K562 treated with DMSO at 1 percent for 12 hours (cell line): ENCODE measurements around the gene ITGB5. TPM values are rescaled to one million over a fixed set of nuclear protein-coding genes. Genes with fewer than 3 reads are reported as not detected.

Experiments used
- total RNA-seq: library from RNA; unstranded; fragments of 300-600 nt; gene quantifications from 2 replicates; pipeline ENCODE4 v1.2.3, GENCODE V29; 2022; ENCODE audit not compliant: insufficient read depth

ITGB5 gene, protein sequence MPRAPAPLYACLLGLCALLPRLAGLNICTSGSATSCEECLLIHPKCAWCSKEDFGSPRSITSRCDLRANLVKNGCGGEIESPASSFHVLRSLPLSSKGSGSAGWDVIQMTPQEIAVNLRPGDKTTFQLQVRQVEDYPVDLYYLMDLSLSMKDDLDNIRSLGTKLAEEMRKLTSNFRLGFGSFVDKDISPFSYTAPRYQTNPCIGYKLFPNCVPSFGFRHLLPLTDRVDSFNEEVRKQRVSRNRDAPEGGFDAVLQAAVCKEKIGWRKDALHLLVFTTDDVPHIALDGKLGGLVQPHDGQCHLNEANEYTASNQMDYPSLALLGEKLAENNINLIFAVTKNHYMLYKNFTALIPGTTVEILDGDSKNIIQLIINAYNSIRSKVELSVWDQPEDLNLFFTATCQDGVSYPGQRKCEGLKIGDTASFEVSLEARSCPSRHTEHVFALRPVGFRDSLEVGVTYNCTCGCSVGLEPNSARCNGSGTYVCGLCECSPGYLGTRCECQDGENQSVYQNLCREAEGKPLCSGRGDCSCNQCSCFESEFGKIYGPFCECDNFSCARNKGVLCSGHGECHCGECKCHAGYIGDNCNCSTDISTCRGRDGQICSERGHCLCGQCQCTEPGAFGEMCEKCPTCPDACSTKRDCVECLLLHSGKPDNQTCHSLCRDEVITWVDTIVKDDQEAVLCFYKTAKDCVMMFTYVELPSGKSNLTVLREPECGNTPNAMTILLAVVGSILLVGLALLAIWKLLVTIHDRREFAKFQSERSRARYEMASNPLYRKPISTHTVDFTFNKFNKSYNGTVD
- total RNA-seq: 27.9 and 29.6 TPM in 2 replicates

DNA sequence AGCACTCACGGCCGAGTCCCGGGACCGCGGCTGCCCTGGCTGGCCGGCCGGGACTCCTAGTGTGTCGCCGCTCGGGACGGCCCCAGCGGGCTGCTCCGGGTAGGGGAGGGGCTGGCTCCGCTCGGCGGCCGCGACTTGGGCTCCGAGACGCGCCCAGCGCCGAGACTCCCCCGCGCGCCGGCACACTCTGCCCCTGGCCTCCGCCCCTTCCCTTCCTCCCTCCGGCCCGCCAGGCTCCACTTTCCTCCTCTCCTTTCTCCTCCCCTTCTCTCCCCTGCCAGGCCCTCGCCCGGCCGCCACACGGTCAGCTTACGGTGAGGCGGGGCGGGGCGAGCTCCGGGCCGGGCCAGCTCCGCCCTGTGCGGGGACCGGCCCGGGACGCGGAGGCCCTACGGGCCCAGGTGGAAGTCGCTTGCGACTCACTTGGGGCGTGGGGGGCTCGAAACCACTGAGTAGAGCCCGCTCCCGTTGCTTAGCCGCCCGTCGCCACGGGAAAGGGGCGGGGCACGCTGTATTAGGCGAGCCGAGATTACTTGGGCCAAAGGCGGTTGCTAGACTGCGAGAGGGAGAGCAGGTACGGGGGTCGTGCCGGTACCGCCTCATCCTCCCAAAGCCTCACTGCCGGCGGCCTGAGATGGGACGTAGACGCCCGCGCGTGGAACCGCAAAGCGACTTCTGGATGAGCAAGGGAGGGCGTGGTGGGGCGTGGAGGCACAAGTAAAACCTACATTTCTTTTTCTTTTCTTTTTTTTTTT is at the start of gene ITGB5:
Gene ITGB5, minus strand, starts transcription at position 189 of the 755 bp plus-strand sequence. CDS start 365 bp downstream, outside the sequence.

DNA sequence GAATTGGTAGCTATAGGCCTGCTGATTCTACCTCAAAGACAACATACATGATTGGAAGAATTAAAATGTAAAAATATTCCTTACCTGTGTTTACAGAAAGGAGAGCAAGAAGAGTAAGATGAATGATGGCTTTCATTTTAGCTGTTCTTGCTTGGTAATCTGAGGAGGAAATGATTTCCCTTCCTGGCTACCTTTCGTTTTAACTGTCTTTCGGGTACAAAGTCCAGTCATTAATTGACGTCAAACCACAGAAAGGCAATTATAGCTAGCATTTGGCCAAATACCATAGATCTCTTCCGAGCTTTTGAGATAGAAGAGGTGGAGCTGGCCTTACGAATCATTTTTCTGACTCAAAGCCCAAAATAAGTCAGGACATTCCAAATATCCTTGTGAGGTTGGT is 47.4 kb upstream of the ITGB5 start, which contains the start of gene MUC13:
Gene MUC13, minus strand, starts transcription at position 175 of the 400 bp plus-strand sequence. Its CDS starts 39 bp downstream, at position 136.

GRCh38 chr3:124730129-124730940 is 156.8 kb downstream of the ITGB5 start, which contains the start of gene UMPS:
TSS of gene UMPS (plus strand) at chr3:124730452. CDS start at chr3:124730472, 20 bp downstream.

Other genes starting within 250 kb of the ITGB5 start
- gene UMPS, start 156.9 kb downstream of the ITGB5 start, total RNA-seq: 8.4 and 10.7 TPM in 2 replicates
- gene MUC13, start 47.4 kb upstream of the ITGB5 start, total RNA-seq: not detected in 2 replicates
- gene HEG1, start 168.6 kb upstream of the ITGB5 start, total RNA-seq: not detected in 2 replicates